Stimulated activated CD8-positive, alpha-beta memory T cell treated with anti-CD3 and anti-CD28 coated beads, Interleukin-15, amount 100 ng/mL, for 24 hours (primary cell): ENCODE measurements around the gene PREP.

Experiments
- DNase-seq: peaks from one replicate; pipeline ENCODE4 v3.0.0-alpha.2; 2020; ENCODE audit warnings: low read depth

PREP gene

GRCh38 chr6:105308840-105309239 lies 94.0 kb downstream of the PREP start:
- DNase-seq, result no peak

GRCh38 chr6:105305521-105305920 lies 97.4 kb downstream of the PREP start:
- no peak for DNase-seq

- no peak for DNase-seq
Observed at GRCh38 chr6:105304825-105305224, 98.1 kb downstream of the PREP start.

GRCh38 chr6:105304366-105304765 lies 98.5 kb downstream of the PREP start:
- no peak for DNase-seq

- no peak for DNase-seq
Observed at GRCh38 chr6:105302617-105303128, 100.2 kb downstream of the PREP start.

- no peak for DNase-seq
Observed at GRCh38 chr6:105301756-105302616, 100.9 kb downstream of the PREP start.

GRCh38 chr6:105301072-105301503 lies 101.8 kb downstream of the PREP start:
- DNase-seq, result no peak

GRCh38 chr6:105300090-105300489 lies 102.8 kb downstream of the PREP start:
- DNase-seq, result no peak

- no peak for DNase-seq
Observed at GRCh38 chr6:105294129-105294528, 108.8 kb downstream of the PREP start.

GRCh38 chr6:105292689-105293339 lies 110.1 kb downstream of the PREP start:
- DNase-seq, result no peak

GRCh38 chr6:105291525-105291924 lies 111.4 kb downstream of the PREP start:
- no peak for DNase-seq

GRCh38 chr6:105282631-105283585 lies 120.0 kb downstream of the PREP start:
- no peak for DNase-seq

- no peak for DNase-seq
Observed at GRCh38 chr6:105280033-105280432, 122.8 kb downstream of the PREP start.

GRCh38 chr6:105279463-105279862 lies 123.4 kb downstream of the PREP start:
- DNase-seq, result no peak

GRCh38 chr6:105278813-105279212 lies 124.1 kb downstream of the PREP start:
- no peak for DNase-seq

- DNase-seq, result no peak
Observed at GRCh38 chr6:105278035-105278434, 124.8 kb downstream of the PREP start.

GRCh38 chr6:105276374-105276773 lies 126.5 kb downstream of the PREP start:
- DNase-seq, result no peak

GRCh38 chr6:105275542-105275941 lies 127.3 kb downstream of the PREP start:
- DNase-seq, result no peak

GRCh38 chr6:105274678-105275077 lies 128.2 kb downstream of the PREP start:
- no peak for DNase-seq

GRCh38 chr6:105273589-105273988 lies 129.3 kb downstream of the PREP start:
- no peak for DNase-seq

- DNase-seq, result no peak
Observed at GRCh38 chr6:105272786-105273185, 130.1 kb downstream of the PREP start.

GRCh38 chr6:105270511-105270910 lies 132.4 kb downstream of the PREP start:
- no peak for DNase-seq
